Measurements from ENCODE around the gene NR2F2.

The NR2F2 gene

DNA sequence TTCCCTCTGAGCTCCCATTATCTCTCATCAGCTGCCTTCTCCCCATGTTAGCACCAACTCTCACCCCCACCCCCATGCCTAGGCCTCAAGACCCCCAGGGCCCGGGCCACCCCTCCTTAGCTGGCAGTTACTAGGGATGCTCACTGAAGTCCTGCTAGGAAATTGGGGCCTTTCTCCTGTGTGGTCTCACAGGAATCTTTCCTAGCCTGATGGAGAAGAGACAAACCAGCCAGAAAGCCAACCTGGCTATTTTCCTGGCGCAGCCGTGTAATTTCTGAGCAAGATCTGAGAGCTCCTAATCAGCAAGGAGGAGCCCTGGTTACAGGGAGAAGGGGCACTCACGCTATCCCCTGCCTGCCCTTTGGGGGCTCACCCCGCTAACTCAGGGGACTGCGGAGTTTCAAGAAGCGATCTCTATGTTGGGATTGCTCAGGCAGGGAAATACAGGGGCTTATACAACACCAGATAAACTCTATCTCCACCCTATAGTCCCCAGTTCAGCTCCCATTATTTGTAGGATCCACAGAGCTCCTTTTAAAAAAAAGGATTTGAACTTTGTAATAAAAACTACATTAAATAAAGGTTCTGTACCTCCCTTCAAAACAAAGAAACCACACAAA, 25.2 kb downstream of the NR2F2 start:
- DNase-seq, result no peak

DNA sequence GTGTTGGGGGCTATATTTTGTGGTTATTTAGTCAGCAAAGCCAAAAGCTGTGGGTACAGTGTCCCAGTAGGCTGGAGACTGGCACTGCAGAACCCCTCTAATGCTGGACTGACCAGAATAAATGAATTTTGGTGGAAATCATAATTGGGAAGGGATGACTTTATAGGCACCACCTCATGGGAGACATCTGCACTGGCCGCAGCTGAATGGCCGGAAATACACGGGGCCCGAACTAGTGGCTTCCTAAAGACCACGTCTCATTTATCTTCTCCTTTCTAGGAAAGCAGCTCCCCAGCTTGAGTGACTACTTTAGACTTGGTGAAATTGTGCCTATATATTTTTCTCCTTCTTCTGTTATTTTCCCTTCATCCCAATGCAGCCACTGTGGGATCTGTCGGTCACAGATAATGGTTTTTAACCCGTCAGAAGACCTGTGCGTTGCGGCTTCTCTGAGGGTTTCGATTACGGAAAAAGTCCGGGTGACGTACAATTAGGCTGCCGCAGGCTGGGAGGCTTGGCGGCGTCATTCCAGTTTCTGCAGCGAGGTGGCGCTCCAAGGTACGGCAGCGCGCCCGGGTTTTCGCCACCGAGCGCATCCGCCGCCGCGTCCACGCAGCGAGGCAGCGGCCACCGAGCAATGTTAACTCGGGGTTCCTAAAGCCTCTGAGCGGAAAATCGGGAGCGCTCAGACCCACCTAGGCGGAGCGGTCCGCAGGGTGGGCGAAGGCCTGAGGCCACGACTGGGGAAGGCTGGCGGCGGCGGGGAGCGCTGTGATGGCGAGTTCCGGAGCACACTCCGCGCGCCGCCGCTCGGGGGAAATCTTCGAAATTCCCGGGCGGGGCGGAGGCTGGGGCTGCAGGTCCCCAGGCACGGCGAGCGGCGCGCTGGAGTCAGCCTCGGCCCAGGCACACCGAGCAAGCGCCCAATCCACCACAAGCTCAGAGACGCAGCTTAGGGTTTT, 26.3 kb downstream of the NR2F2 start:
- peak; percentile 68 for DNase-seq

DNA sequence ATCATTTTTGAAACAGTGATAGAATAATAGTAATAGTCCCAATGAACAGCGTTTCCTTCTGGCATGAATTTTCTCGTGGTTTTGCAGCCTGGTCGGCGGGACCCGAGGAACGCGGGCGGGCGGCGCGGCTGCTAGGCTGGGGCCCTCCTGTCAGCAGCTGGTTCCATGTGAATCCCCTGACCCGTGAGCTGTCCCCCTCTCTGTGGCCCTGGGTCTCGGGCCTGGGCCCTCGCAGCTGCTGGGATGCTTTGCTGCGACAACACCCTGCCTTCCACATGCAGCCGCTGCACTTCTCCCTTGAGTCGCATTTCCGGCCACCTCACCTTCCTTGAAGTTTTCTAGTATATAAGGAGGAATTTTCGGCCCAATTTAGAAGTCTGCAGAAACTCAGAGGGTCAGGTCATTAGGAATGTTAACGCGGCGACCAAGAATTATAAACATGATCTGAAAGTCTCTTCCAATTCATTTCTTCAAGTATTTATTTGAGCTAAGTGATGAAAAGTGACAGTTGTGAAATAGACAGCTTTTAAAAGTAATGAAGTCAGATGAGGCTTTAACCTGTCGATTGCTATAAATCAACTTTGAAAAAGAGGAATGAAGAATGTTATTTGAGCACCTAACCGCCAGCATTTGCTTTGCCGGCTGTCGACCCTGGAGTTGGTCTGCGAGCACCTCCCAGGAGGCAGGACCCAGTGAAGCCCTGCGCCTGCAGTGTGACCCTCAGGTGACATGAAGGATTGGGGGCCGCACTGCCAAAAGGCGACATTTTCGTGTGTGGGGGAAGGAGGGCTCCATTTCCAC, 27.7 kb downstream of the NR2F2 start:
- DNase-seq, result no peak

DNA sequence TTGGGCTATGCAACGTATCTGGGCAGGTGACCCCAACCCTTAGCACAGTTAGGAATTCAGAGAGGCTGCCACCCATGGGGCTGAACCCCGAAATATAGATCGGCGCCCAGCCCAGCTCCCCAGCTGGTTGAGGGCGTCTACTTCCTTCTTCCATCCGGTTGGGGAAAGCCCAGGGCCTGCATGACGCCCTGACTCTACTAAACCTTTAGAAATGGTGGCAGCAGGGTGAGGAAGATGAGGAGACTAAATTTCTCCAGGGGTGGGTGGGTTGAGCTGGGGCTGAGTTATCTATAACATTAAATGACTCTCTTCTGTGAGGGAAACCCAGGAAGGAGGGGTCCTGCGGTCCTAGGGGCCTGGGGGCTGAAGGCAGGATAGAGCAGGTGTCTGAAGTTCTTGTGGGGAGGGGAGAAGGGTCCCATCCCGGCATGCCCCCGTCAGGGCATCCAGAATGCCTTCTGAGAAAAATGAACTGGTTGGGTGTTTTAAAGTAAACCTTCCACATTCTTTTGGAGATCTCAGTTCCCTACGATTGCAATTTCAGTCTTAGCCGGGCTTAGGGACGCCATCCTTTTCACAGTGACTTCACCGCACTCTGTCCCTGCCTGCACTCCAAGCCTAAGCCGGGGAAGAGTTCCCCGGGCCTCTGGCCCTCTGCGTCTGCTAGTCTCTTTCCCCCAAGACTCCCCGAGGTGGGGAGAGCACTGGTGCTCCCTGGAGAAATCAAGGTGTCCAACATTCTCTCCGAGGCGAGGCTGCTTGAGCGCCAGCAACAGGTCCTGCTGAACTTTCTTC, 28.5 kb downstream of the NR2F2 start:
- no peak for DNase-seq

DNA sequence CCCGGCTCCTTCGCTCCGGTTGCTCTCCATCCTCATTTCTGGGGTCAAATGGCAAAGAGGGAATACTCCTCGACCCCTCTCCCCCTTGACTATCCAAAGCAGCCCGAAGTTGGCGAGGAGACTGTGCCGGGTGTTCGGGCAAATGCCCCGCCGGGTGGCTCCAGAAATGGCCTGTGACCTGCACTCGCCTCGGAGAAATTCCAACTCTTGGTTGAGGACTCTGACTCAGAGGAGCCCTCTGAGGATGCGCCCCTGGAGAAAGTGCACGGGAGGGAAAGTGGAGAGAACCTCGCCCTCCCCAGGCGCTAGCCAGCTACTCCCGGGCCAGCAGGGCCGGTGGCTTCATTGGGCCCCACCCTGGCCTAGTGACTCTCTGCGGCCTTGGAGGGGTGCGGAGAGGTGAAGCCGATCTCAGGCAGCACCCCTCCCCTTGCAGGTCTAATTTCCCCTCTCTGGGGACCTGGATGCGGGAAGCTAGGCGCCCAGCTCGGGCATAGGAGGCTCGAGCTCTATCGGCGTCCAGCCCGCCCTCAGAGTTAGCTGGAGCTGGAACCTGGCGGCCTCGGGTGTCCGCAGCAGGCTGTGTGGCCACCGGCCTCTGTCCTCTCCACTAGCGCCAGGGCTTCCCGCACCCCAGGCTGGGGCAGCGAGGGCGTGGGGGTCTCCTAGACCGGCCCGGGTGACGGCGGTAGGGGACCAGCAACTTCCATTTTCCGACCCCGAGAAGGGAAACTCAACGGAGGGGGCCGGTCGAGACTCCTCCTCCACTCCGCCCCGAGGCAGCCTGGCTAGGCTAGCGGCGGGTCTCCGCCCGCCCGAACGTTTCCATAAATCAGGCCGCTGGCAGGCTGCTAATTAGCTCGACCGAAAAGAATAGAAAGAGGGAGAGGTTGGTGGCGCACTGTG, 29.4 kb downstream of the NR2F2 start:
- DNase-seq, result no peak

DNA sequence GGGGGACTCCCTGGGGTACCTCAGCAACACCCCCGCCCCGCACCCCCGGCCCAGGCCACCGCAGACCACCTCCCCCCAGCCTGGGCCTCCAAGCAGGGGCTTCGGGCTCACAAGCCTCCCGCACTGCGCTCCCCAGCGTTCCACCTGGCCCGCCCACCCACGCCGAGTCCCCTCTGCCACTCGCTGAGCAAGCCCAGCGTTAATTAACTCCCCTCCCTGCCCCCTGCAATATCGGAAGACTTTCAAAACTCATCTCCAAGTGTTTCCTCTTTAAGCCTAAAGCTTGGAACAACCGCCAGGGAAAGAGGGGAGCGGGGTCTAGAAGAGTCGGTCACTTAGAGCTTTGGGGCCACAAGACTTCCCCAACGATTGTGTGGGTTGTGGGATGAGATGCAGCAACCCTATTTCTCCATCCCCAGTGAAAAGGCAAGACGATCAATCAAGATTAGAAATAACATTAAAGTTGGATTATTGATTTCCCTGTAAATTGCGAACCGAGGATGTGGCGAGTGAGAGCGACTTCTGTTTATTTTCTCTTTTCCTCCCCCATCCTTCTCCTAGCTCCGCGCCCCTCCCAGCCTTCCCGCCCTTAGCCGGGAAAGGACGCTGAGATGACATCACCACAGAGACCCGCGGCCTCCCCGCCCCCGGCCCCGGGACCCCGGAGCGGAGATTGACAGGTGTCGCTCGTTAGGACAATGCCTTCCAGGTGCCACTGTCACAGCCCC, 30.2 kb downstream of the NR2F2 start:
- no peak for DNase-seq

DNA sequence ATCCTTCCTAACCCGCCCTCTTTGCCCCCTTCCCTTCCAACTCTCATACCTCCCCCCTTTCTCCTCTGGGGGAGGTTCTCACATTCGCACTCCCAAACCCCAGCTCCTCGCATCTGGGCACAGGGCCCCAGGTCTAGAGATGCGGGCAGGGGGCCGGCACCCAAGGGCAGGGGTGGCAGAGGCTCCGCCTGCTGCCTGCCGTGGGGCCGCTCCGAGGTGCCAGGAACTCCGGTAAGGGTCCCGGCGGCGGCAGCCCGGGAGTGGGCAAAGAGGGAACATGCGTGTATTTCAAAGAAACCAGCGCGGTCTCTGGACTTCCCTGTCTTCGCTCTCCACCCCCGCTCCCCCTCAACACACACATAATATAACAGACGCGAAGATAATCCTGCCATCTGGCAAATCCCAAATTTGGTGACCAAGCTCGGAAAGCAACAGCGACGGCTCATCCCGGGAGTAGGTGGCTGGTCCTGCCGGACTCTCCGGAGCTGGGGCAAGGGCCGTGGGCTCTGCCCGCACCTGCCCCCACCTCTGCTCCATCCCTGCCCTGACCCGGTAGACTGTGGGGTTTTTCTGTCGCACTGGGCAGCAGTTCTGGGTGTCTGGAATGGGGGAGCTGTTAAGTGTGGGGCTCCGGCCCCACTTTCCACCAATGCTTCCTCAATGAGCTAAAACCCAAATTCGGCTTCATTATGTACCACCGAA, 31.0 kb downstream of the NR2F2 start:
- DNase-seq, result no peak

DNA sequence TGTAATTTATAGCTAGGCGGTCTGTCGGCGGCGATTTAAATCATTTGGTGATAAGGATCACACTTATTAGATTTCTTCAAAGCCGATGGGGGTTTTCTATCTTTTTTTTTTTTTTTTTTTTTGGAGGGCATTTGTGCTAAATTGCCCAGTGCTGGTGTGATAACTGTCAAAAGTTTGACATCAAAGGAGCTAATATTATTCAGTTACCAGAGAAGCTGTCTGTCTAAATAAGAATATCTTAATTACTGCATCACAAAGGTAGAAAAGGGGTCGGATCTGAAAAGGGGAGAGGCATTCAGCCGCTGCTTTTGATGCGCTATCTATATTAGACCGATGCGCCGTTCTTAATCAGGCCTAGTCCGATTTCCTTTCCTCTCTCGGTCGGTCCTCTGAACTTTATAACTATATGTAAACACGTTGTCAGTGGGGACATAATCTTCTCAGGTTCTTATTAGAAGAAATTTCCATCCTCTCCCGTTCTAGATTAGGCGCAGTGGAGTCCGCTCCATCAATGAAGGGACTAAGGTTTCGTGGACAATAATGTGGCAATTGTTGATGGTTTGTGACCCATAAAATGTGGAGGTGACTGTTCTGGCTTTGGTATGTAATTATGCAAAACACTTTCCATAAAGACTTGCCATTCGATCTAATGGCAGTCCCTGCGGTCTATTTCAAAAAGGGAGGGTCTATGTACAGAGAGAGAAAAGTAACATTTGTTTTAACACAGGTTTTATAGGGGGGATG, 31.7 kb downstream of the NR2F2 start:
- DNase-seq, result no peak

DNA sequence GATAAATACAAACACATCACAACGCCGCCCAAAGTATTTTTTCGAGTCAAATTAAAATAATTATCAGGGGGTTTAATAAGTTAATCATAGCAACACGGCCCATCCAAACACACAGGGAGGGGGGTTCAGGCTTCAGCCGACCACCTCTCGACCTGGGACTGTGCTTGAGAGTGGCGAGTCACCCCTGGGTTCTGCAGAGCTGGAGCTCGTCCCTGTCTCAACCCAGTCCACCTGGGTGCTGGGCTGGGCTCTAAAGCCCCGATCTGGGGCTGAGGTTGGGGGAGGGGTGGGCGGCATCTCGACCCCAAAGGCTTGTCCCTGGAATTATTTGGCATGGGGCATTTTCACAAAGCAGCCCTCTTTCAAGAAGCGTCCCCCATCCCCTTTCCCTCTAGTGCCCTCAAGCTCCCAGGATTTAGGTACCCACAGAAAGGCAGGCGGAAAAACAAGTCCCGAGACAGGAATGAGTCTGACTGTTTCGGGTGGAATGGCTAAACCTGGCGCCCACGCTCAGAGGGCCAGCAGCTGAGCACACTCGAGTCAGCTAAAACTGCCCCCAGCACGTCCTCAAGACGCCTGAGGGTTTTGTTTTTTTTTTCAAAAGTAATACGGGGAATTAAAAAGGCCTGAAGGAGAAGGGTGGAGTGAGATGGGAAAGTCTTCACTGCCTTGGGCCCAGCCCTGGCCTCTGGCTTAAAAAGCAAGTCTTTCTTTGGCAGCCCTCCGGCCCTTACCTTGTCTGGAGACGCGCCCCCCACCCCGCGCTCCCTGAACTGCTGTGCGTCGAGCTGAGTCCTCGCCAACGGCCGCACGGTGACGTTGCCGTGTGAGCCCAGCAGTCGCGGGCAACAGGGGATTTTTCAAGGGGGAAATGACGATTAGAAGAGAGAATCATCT, 32.5 kb downstream of the NR2F2 start:
- no peak for DNase-seq

DNA sequence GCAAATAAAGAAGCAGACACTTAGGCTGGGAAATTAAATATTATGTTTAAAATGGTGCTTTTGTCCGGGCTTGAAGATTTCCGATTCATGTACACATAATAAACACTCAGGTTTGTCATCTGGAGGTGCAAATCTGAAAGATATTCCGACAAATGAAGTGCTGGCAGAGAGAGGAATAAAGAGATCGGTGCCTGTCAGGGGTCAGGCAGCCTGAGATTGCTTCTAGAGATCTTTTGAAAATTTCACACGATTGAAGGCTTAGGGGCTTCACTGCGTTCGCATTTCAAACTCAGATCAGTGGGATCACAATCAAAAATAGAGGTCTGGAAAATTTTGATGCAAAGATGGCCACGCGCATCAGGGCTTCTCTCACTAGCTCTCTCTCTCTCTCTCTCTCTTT, 33.2 kb downstream of the NR2F2 start:
- no peak for DNase-seq

DNA sequence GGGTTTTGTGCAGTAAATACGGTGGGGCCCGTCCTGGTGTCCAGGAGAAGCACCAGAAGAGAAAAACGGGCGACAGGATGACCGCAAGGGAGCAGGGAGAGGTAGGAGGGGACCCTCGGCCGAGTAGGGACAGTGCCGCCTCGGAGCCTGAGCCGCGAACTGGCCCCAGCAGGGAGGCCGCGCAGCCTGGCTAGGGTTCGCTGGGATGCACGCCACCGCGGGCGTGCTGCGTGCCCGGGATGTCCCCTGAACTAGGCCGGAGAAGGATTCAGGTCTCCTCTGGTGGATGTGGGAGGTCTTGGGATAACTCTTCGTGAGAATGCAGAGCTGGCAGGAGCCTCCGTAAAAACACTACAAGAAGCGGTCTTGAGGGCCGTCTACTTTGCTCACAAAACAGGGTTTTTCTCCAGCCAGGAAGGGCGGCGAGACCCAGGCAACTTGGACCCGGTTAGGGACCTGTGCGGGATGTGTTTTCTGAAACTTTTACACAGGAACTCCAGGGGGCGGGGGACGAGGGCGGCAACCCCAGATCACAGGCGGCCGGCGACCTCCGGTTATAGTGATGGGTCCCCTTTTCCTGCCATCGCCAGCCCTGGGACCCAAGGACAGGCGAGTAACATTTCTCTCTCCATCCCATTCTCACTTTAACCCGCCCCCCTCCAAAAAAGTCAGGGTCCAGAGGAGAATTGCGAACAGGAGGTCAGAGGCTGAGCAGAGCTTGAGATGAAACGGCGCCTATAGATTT, 35.5 kb downstream of the NR2F2 start:
- DNase-seq, result no peak

DNA sequence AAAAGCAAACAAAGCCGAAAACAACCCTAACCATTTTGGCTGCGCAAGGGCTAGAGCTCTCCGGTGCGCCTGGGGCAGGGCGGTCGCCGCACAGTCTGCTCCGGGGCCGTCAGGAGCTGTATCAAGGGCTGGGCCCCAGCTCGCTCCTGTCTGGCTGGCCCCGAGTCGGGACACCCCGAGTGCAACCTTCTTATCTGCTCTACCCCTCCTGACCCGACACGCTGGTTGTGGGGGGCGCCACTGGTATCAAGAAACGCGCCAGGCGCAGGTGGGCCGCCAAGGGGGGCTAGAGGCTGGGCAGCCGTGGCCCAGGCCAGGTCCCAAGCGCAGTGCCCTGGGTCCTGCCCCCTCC, 36.0 kb downstream of the NR2F2 start:
- no peak for DNase-seq

DNA sequence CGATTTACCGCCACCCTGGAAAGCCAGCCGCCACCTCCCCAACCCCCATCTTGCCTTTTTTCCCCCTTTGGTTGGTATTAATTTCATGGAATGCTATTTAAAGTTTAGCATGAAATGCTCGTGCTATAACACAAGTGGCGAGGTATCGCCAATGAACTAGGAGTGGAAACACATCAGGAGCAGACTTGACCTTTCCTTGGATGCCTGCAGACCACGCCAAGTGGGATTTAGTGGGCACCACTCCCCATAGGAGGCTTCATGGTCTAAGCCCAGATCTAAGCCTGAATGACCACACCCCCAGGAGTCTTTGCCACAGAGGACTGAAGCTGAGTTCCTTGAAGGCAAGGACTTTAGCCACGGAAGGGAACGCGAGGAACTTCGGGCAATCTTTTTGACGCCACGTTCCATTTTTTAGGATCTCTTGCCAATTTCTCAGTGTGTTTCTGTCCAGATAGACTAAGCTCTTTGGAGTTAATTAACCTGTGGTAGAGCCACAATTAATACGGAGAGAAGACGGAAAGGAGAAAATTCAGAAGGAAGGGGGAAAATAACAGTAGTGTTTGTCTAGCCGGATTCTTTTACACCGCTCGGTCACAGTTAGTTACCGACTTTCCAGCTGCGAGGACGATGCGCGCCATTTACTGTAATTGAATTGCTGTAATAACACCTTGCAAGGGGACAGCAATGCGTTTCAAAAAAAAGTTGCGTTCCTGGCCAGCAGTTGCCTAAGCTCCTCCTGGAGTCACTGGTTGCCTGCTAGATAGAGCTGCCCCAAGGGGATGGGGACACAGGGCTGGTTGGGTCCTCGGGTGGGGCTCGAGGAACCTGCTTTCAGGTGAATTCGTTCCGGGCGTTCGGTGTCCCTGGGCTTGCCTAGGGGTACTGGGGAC, 37.1 kb downstream of the NR2F2 start:
- no peak for DNase-seq

DNA sequence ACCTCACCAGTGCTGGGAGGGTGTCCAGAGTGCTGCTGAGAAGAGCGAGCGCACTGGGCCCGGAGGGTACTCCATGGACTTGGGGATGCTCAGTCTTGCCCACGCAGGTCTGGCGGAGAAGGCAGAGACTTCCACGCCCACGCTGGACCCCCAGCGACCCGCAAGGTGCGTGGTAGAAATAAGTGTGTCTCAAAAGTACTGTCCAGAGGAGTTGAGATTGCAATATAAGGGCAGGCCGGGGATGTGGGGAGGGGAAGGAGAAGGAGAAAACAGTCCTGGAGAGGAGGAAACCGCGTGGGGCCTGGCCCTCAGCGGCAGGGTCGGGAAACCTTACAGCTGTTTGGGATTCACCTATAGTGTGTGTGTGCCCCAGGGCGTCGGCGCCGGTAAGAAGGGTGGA, 38.9 kb downstream of the NR2F2 start:
- DNase-seq, result no peak

DNA sequence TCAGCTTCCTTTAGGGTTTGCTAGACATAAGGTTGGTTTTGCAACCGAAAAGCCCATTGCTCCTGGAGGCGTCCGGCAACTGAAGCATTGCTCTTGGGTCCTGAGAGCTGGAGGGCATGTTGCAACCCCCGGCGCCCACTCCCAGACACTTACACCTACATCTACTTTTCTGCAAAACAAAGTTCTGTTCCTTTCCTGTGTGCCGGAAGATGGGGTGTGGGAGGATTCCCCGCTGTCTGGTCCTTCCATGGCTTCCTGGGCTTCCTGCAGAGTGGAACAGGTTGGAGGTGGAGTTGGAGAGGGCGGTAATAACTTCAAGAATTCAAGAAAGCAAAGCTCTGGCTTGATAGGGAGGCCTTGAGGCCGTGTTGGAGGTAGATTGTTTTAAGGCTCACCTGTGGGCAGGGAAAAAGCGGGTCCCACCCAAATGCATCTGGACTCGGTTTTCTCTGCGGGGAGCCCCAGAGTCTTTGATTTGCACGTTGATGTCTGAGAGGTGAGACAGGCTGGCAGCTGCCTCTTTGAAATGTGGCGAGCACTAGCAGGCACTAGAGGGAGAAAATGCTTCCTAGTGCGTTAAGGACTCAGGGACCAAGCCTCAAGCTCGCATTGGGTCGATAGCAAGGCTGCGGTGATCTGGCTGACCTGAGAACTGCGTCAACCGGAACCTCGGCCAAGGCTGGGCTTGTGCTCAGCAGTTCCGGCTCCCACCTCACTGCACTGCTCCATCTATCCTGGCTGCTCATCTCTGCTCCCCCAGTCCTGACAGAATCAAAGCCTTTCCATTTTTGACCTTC, 39.5 kb downstream of the NR2F2 start:
- no peak for DNase-seq

DNA sequence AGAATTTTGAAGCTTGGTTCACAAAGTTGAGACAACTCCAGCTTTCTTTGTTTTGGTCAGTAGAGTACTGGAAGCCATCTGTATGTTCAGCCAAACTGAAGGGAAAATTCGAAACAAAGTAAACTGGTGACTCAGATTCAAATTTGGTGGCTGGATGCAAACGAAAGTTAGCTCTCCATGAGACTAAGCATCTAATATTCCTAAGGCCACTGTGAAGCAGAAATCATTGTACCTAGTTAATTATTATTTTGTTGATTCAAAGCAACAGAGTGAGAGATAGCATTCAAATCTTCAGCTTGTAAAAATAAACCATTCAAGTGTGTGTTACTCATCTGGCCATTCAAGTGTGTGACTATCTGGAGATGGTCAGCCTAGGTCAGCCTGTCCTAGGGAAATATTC, 42.1 kb downstream of the NR2F2 start:
- no peak for DNase-seq
